ENCODE data around the gene SPINT2. TPM values are rescaled to one million over a fixed set of nuclear protein-coding genes. Genes with fewer than 3 reads are reported as not detected.

SPINT2 gene, protein sequence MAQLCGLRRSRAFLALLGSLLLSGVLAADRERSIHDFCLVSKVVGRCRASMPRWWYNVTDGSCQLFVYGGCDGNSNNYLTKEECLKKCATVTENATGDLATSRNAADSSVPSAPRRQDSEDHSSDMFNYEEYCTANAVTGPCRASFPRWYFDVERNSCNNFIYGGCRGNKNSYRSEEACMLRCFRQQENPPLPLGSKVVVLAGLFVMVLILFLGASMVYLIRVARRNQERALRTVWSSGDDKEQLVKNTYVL
- 100 to 1,000 TPM in 1 of 2 donors, 10 to 100 TPM in 1; 95.5 to 242 TPM for total RNA-seq
- 100 to 1,000 TPM; 111 to 212 TPM for polyA plus RNA-seq (ENCODE audit: insufficient read length in 2 of 2)
- long read RNA-seq, donor 1, transcript SPINT2-201 (7 exons, 1,802 nt) = major isoform, 97 of 206 reads
- long read RNA-seq, donor 1, partial matches to known transcripts = 27 of 206 reads
- long read RNA-seq, donor 1, other reads (novel, unspliced or antisense) = 77 of 206 reads
- long read RNA-seq, donor 2, transcript SPINT2-201 (7 exons, 1,802 nt) = major isoform, 24 of 71 reads
- long read RNA-seq, donor 2, partial matches to known transcripts = 34 of 71 reads
- long read RNA-seq, donor 2, other reads (novel, unspliced or antisense) = 12 of 71 reads
- long read RNA-seq, donor 3, transcript SPINT2-201 (7 exons, 1,802 nt) = major isoform, 22 of 53 reads
- long read RNA-seq, donor 3, partial matches to known transcripts = 31 of 53 reads
- long read RNA-seq, donor 3, other reads (novel, unspliced or antisense) = 0 of 53 reads
- long read RNA-seq, donor 4, transcript SPINT2-201 (7 exons, 1,802 nt) = major isoform, 203 of 822 reads
- long read RNA-seq, donor 4, transcript SPINT2-202 (6 exons, 1,367 nt) = minor isoform, 8 of 822 reads
- long read RNA-seq, donor 4, partial matches to known transcripts = 210 of 822 reads
- long read RNA-seq, donor 4, other reads (novel, unspliced or antisense) = 394 of 822 reads

DNA sequence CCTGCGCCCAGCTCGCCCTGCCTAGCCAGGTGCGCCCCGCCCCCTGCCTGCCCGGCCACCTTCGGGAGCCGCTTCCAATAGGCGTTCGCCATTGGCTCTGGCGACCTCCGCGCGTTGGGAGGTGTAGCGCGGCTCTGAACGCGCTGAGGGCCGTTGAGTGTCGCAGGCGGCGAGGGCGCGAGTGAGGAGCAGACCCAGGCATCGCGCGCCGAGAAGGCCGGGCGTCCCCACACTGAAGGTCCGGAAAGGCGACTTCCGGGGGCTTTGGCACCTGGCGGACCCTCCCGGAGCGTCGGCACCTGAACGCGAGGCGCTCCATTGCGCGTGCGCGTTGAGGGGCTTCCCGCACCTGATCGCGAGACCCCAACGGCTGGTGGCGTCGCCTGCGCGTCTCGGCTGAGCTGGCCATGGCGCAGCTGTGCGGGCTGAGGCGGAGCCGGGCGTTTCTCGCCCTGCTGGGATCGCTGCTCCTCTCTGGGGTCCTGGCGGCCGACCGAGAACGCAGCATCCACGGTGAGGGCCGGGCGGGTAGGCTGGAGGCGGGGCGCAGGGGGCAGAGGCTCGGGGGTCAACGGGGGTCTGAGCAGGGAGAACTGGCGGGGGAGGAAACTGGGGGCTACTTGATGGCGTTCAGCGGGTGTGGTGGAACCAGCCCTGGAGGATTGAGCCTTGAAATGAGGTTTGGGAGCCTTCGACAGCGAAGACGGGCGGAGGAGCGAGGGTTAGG is at the start of gene SPINT2:
Gene SPINT2, plus strand, starts transcription at position 88 of the 727 bp plus-strand sequence. Its CDS starts 320 bp downstream, at position 408.
- peak within 1 kb of the TSS; percentile 88 for H3K27ac ChIP-seq (ENCODE audit: low read depth, low read length)
- DNase-seq (ENCODE audit: low read depth in 4 of 6, low spot score in 6 of 6) = peak in 4 of 6 donors; percentile 43 to 96 (median 74)
- WGBS (ENCODE audit: insufficient coverage) = 3% methylated on average over 77 of the region's 78 CpGs

DNA sequence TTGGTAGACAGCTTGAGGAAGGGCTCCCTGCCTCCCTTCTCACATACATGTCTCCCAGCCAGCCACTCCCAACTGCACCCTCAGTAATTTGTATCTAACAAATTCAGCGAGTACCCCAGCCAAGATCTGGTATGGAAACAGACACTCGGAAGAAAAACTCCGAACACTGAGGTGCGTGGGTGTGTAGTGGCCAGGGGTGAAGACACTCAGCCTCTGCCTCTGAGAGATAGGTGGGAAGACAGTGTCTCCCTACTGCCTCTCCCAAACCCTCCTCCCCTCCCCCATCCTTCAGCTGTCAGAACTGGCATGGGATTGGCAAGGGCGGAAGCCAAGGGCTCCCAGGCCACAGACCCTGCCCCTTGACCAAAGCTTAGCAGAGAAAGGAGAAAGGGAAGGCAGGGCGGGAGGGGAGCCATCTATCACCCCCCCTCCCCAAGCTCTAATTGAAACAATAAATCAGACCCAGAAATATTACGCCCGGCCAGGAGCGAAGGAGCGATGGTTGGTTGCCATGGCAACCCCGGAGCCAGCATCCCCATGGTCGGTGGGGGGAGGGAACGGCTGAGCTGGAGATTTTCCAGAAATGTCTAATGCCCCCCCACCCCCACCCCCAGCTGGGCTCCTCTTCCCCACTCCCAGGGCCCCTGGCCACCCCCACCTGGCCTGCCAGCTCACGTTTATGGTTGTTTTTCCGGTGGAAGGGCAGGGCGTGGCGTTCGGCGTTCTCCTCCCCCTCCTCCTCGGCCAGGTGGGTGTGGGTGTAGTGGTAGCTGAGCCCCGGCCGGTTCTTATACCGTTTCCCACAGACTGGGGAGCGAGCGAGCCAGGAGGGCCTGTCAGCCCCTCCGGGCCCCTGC is 47.4 kb upstream of the SPINT2 start:
- 100% methylated on average over 1 of the region's 26 CpGs for WGBS (ENCODE audit: insufficient coverage)
- H3K27me3 ChIP-seq (ENCODE audit: control insufficient read depth, insufficient read depth, low read length) = no peaks in the 10 kb centered on the region
- no peak overlapping the region for H3K4me3 ChIP-seq (ENCODE audit: low read depth, low read length)
- peaks cover 37% of the 10 kb centered on the region for H3K4me1 ChIP-seq (ENCODE audit: control insufficient read depth, insufficient read depth, low read length)
- peak in 2 of 6 donors; percentile 69 to 89 for DNase-seq (ENCODE audit: low read depth in 4 of 6, low spot score in 6 of 6)
- no peaks in the 10 kb centered on the region for H3K9me3 ChIP-seq (ENCODE audit: control insufficient read depth, insufficient read depth, low read length)
- peaks cover 81% of the 10 kb centered on the region for H3K36me3 ChIP-seq (ENCODE audit: control insufficient read depth, insufficient read depth, low read length)
- no peak overlapping the region for H3K27ac ChIP-seq (ENCODE audit: low read depth, low read length)

More for the DNA sequence above, at the start of gene SPINT2:
- H3K27me3 ChIP-seq (ENCODE audit: control insufficient read depth, insufficient read depth, low read length) = peaks cover 14% of the 10 kb centered on the region
- peak within 1 kb of the TSS; percentile 40 for H3K4me3 ChIP-seq (ENCODE audit: low read depth, low read length)
- H3K36me3 ChIP-seq (ENCODE audit: control insufficient read depth, insufficient read depth, low read length) = no peaks in the 10 kb centered on the region
- H3K9me3 ChIP-seq (ENCODE audit: control insufficient read depth, insufficient read depth, low read length) = no peaks in the 10 kb centered on the region
- H3K4me1 ChIP-seq (ENCODE audit: control insufficient read depth, insufficient read depth, low read length) = peaks cover 25% of the 10 kb centered on the region

DNA sequence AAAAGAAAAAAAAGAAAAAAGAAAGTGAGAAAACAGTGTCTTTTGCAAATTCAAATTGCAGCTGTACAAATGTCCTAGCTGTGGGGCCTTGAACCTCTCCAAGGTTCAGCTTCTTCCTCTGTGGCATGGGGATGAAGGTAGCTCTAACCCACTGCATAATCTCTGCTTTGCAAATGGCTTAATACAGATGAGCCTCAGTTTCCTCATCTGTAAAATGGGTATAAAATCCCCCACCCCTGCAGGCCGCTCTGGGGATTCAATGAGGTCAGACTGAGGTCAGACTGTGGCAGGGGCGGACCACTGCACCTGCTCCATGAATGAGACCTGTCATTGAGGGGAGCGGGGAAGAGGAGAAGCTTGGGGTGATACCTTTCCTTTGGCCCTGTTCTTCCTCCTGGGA is 46.2 kb upstream of the SPINT2 start:
- WGBS (ENCODE audit: insufficient coverage) = 100% methylated on average over 2 of the region's 3 CpGs

DNA sequence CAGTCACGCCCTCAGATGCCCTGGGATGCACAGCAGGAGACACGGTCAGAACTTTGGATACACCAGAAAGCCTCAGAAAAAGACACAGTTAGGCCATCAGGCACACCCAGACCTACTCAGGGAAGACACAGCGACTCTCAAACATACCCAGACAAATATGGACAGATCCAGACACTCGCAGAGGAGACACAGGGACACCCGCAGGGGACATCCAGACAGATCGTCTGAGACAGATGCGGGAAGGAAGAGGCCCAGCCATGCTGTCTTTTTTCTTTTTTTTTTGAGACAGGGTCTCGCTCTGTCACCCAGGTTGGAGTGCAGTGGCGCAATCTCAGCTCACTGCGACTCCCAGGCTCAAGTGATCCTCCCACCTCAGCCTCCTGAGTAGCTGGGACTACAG is 45.2 kb upstream of the SPINT2 start:
- Histone ChIP-seq H3K36me3 (ENCODE audit: control insufficient read depth, insufficient read depth, low read length) (peaks cover 71% of the 10 kb centered on the region), H3K4me3 (ENCODE audit: low read depth, low read length) (no peak overlapping the region), H3K27me3 (ENCODE audit: control insufficient read depth, insufficient read depth, low read length) (no peaks in the 10 kb centered on the region), H3K4me1 (ENCODE audit: control insufficient read depth, insufficient read depth, low read length) (peaks cover 36% of the 10 kb centered on the region), H3K27ac (ENCODE audit: low read depth, low read length) (no peak overlapping the region), H3K9me3 (ENCODE audit: control insufficient read depth, insufficient read depth, low read length) (no peaks in the 10 kb centered on the region)
- WGBS (ENCODE audit: insufficient coverage) = 90% methylated on average over 5 of the region's 10 CpGs
- no peak for DNase-seq (ENCODE audit: low read depth in 4 of 6, low spot score in 6 of 6)

More for the DNA sequence above, 46.2 kb upstream of the SPINT2 start:
- no peak for DNase-seq (ENCODE audit: low read depth in 4 of 6, low spot score in 6 of 6)
- Histone ChIP-seq H3K27ac (ENCODE audit: low read depth, low read length) (no peak overlapping the region), H3K9me3 (ENCODE audit: control insufficient read depth, insufficient read depth, low read length) (no peaks in the 10 kb centered on the region), H3K4me1 (ENCODE audit: control insufficient read depth, insufficient read depth, low read length) (peaks cover 40% of the 10 kb centered on the region), H3K27me3 (ENCODE audit: control insufficient read depth, insufficient read depth, low read length) (no peaks in the 10 kb centered on the region), H3K36me3 (ENCODE audit: control insufficient read depth, insufficient read depth, low read length) (peaks cover 81% of the 10 kb centered on the region), H3K4me3 (ENCODE audit: low read depth, low read length) (no peak overlapping the region)

DNA sequence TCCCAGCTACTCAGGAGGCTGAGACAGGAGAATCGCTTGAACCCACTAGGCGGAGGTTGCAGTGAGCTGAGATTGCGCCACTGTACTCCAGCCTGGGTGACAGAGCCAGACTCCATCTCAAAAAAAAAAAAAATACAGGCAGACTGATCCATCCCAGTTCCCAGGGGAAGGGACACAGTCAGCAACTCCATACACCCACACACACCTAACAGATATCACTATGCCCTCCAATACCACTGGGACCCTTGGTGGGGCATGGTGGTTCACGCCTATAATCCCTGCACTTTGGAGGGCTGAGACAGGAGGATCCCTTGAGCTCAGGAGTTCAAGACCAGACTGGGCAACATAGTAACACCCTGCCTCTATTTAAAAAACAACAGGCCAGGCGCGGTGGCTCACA is 43.0 kb upstream of the SPINT2 start:
- no peaks in the 10 kb centered on the region for H3K27me3 ChIP-seq (ENCODE audit: control insufficient read depth, insufficient read depth, low read length)
- no peak for DNase-seq (ENCODE audit: low read depth in 4 of 6, low spot score in 6 of 6)
- H3K4me3 ChIP-seq (ENCODE audit: low read depth, low read length) = no peak overlapping the region
- WGBS (ENCODE audit: insufficient coverage) = 92% methylated on average over 6 of the region's 6 CpGs
- H3K4me1 ChIP-seq (ENCODE audit: control insufficient read depth, insufficient read depth, low read length) = peaks cover 36% of the 10 kb centered on the region
- H3K9me3 ChIP-seq (ENCODE audit: control insufficient read depth, insufficient read depth, low read length) = no peaks in the 10 kb centered on the region
- H3K36me3 ChIP-seq (ENCODE audit: control insufficient read depth, insufficient read depth, low read length) = peaks cover 55% of the 10 kb centered on the region
- H3K27ac ChIP-seq (ENCODE audit: low read depth, low read length) = no peak overlapping the region

DNA sequence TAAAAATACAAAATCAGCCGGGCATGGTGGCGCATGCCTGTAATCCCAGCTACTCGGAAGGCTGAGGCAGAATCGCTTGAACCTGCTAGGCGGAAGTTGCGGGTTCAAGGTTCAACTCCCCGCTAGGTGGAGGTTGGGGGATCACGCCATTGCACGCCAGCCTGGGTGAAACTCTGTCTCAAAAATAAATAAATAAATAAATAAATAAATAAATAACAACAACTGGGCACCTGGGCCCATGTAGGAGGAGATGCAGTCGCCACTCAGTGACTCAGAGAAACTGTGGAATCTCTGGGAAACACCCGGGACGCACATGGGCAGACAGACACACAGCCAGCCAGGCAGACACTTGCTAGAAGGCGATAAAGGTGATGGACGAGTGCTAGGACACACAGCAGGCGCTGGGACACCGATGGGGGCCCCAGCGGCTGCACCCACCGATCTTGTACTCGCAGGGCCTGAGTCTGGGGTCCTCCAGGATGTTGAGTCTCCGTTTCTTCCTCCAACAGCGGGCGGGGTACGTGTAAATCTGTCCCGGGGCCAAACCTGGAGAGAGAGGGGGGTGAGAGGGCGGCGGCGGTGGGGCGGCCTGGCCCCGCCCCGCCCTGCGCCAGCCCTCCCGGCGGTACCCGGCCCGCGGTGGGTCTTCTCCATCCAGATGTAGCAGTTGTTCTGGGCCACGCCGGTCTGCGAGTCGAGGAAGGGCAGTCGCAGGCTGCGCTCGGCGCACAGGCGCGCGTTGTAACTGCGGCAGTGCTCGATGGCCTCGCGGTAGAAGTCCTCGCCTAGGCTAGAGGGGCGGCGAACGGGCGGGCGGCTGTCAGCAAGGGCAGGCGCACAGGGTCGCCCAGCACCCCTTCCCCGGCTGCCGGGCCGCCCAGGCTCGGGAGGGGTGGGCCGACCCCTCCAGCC is 42.2 kb upstream of the SPINT2 start:
- H3K9me3 ChIP-seq (ENCODE audit: control insufficient read depth, insufficient read depth, low read length) = no peaks in the 10 kb centered on the region
- H3K4me3 ChIP-seq (ENCODE audit: low read depth, low read length) = no peak overlapping the region
- WGBS (ENCODE audit: insufficient coverage) = 60% methylated on average over 52 of the region's 64 CpGs
- H3K36me3 ChIP-seq (ENCODE audit: control insufficient read depth, insufficient read depth, low read length) = peaks cover 48% of the 10 kb centered on the region
- H3K4me1 ChIP-seq (ENCODE audit: control insufficient read depth, insufficient read depth, low read length) = peaks cover 33% of the 10 kb centered on the region
- H3K27ac ChIP-seq (ENCODE audit: low read depth, low read length) = no peak overlapping the region
- no peak for DNase-seq (ENCODE audit: low read depth in 4 of 6, low spot score in 6 of 6)
- H3K27me3 ChIP-seq (ENCODE audit: control insufficient read depth, insufficient read depth, low read length) = no peaks in the 10 kb centered on the region

DNA sequence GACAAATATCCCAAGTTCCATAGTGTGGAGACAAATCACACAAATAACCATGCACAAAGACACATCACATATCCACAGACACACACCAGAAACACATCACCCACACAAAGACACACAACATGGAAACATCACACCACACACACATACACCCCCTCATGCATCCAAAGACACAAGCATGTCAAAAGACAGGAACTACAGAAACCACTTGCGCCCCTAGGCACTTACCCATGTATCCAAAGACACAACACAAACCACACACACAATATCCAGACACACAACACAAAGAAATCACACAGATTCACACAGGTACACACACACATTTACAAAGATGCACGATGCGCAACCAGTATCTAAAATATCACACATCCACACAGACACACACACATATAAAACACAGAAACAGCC is 41.3 kb upstream of the SPINT2 start:
- Histone ChIP-seq H3K4me3 (ENCODE audit: low read depth, low read length) (no peak overlapping the region), H3K4me1 (ENCODE audit: control insufficient read depth, insufficient read depth, low read length) (peaks cover 35% of the 10 kb centered on the region), H3K27ac (ENCODE audit: low read depth, low read length) (no peak overlapping the region), H3K36me3 (ENCODE audit: control insufficient read depth, insufficient read depth, low read length) (peaks cover 38% of the 10 kb centered on the region), H3K9me3 (ENCODE audit: control insufficient read depth, insufficient read depth, low read length) (no peaks in the 10 kb centered on the region), H3K27me3 (ENCODE audit: control insufficient read depth, insufficient read depth, low read length) (no peaks in the 10 kb centered on the region)
- 74% methylated on average over 3 of the region's 3 CpGs for WGBS (ENCODE audit: insufficient coverage)
- peak in 1 of 6 donors; percentile 43 for DNase-seq (ENCODE audit: low read depth in 4 of 6, low spot score in 6 of 6)

DNA sequence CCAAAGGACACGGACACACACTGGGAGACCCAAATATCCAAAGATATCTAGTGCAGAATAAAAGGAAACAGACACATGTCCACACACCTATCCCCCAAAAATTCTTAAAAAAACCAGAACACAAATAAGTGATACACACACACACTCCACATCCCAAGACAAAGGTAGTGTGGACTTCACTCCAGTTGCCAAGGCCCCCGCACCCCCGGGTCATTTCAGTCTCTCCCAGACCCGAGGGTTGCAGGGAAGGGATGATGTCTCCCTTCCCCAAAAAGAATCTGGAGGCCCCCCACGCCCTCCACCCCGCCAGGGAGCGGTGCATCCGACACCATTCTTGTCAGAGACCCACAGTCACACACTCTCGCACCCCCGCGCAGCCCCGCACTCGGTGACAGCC is 40.8 kb upstream of the SPINT2 start:
- DNase-seq (ENCODE audit: low read depth in 4 of 6, low spot score in 6 of 6) = no peak
- peaks cover 38% of the 10 kb centered on the region for H3K4me1 ChIP-seq (ENCODE audit: control insufficient read depth, insufficient read depth, low read length)
- H3K27ac ChIP-seq (ENCODE audit: low read depth, low read length) = no peak overlapping the region
- H3K27me3 ChIP-seq (ENCODE audit: control insufficient read depth, insufficient read depth, low read length) = no peaks in the 10 kb centered on the region
- WGBS (ENCODE audit: insufficient coverage) = 5% methylated on average over 10 of the region's 13 CpGs
- H3K36me3 ChIP-seq (ENCODE audit: control insufficient read depth, insufficient read depth, low read length) = peaks cover 33% of the 10 kb centered on the region
- H3K9me3 ChIP-seq (ENCODE audit: control insufficient read depth, insufficient read depth, low read length) = no peaks in the 10 kb centered on the region
- H3K4me3 ChIP-seq (ENCODE audit: low read depth, low read length) = peak overlapping the region; percentile 43

Measured in spinal cord (tissue), 10 donors.